AG09309 (cell line): Measurements from ENCODE around the gene CHD6.

Experiments
- DNase-seq: peaks from one replicate; pipeline ENCODE4 v3.0.0-alpha.2; 2010; ENCODE audit warnings: low read depth
- H3K4me3 ChIP-seq: 2 replicates; pipeline ENCODE4 v1.5.1; 2011; ENCODE audit warnings: mild to moderate bottlenecking, low read depth, low read length, moderate library complexity; ENCODE audit not compliant: control insufficient read depth
- TF ChIP-seq, protein P1 (sequence below): IDR thresholded peaks from 2 replicates; pipeline ENCODE4 v1.5.1; 2011; ENCODE audit warnings: mild to moderate bottlenecking, low read depth, low read length, inconsistent platforms; ENCODE audit not compliant: insufficient read depth, control insufficient read depth; ENCODE audit errors: missing control alignments

CHD6 gene

DNA sequence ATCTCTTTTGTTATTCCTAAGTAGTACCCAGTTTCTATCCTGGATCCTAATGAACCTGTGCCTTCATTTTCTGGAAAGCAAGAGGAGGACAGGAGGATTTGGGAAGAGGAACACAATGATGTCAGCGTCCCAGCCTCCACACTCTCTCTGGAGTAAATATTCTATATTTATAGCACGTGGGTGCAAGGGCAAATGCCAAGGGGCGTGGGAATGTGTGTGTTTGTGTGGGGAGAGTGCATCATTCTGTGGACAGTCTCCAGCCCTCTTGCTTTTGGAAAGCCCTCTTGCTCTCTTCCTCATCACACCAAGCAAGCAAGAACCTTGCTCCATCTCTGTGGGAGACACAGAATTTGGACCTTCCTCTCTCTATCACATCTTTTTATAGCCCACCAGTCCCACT lies 148.3 kb downstream of the CHD6 start:
- no peak overlapping the region for H3K4me3 ChIP-seq
- no peak for DNase-seq
- TF ChIP-seq, protein P1, sequence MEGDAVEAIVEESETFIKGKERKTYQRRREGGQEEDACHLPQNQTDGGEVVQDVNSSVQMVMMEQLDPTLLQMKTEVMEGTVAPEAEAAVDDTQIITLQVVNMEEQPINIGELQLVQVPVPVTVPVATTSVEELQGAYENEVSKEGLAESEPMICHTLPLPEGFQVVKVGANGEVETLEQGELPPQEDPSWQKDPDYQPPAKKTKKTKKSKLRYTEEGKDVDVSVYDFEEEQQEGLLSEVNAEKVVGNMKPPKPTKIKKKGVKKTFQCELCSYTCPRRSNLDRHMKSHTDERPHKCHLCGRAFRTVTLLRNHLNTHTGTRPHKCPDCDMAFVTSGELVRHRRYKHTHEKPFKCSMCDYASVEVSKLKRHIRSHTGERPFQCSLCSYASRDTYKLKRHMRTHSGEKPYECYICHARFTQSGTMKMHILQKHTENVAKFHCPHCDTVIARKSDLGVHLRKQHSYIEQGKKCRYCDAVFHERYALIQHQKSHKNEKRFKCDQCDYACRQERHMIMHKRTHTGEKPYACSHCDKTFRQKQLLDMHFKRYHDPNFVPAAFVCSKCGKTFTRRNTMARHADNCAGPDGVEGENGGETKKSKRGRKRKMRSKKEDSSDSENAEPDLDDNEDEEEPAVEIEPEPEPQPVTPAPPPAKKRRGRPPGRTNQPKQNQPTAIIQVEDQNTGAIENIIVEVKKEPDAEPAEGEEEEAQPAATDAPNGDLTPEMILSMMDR: no peak

DNA sequence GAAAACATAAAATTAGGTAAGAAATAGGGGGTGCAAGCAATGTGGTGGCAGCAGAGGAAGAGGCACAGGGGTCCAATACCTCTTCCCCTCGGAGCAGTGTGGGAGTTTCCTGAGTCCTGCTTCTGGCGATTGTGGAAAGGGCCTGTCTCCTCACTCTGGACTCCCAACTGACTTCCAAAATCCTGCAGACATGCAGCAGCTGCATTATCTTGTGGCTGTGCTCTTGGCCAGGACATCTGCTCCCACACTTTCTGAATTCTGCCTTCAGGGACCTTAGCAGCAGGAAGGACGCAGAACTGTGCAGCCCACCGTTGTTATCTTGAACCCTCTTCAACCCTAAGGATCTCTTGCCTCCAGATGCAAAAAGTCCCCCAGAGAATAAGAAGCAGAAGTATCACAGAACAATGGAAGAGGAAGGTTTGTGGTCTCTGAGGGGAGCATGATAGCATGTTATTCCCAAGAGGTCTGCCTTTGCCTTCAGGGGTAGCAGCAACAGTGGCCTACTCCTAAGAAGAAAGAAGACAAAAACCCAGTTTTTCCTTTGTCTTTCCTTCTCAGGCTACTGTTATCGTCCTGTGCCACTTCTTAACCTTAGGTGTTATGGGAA lies 149.1 kb downstream of the CHD6 start:
- no peak for DNase-seq
- TF ChIP-seq, protein P1: no peak
- no peak overlapping the region for H3K4me3 ChIP-seq

DNA sequence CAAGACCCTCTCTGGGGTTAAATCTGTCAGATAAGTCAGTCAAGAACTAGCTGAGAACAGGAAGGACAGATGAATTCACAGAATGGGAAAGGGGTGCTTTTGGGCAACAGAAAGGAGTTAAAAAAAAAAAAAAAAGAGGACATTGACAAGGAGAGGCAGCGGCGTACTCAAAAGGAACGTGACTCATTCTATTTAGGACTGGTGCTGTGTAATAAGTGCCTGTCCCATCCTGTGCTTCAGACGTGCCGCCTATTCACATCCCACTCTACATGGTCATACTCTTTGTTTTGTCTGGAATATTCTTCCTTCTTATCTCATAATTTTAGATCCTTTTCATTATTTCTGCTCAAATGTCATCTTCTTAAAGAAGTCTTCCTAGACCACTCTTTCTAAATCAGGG lies 150.5 kb downstream of the CHD6 start:
- TF ChIP-seq, protein P1: no peak

DNA sequence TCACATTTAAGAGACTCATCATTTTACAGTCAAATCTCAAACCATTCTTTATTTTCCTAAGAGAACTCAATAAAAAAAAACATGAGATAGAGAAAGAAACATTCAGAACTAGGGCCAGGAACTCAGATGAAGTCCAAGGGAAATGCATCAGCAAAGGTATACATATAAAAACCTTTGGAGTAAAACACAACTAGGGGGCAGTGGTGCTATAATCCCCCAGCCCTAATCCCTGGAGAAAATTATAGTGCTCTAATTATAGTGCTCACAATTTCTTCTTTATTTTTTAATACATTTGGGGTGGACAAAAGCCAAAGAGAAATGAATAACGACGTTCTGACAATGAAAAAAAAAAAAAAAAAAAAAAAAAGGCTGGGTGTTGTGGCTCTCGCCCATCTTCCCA lies 151.0 kb downstream of the CHD6 start:
- TF ChIP-seq, protein P1: no peak
- no peak for DNase-seq
- no peak overlapping the region for H3K4me3 ChIP-seq

More for the DNA sequence above, 150.5 kb downstream of the CHD6 start:
- no peak for DNase-seq
- no peak overlapping the region for H3K4me3 ChIP-seq

DNA sequence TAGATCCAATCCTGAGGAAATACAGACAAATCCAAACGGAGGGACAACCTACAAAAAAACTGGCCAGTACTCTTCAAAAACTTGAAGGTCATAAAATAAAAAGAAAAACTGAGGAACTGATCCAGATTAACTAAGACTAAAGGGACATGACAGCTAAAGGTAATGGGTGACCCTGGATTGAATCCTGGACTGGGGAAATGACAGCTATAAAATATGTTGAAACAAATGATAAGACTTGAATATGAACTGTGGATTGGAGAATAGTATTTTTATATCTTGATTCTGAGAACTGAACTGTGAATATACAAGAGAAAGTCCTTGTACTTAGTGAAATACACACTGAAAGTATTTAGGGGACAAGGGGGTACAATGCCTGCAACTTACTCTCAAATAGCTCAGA lies 154.6 kb downstream of the CHD6 start:
- TF ChIP-seq, protein P1: no peak
- no peak for DNase-seq
- no peak overlapping the region for H3K4me3 ChIP-seq

DNA sequence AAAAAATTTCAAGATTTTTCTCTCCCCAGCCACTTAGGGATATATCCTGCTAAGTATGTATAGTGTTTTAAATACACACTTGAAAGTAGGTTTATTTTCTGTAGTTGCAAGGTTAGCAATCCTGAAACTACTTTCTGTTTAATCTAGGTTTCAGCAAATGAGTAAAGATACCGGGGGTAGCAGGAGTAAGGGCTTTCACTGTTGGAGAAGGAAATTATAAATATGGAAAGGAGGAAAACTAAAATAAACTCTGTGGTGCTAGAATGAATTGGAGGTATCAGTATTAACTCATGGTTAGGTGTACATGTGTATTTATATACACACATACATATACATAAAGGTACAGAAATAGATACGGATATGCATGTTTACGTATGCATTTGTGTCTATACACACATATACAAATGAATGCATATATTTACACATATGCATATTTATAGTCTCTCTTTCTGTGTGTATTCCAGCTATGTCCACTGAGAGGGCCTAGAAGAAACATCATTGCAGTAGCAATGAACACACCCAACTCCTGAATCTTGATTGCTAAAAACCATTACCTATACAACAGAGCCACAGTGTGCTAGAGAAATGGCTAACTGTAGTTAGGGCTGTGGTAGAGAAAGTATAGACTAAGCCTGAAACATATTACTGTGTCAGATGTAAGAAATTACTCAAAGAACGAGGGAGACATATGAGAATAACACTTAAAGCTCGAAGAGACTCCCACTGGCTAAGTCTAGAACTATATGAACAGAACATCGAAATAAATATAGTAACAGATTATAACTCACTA lies 155.6 kb downstream of the CHD6 start:
- TF ChIP-seq, protein P1: no peak
- DNase-seq: no peak
- no peak overlapping the region for H3K4me3 ChIP-seq
